ENCODE measurements around the gene CCDC82.

DNA sequence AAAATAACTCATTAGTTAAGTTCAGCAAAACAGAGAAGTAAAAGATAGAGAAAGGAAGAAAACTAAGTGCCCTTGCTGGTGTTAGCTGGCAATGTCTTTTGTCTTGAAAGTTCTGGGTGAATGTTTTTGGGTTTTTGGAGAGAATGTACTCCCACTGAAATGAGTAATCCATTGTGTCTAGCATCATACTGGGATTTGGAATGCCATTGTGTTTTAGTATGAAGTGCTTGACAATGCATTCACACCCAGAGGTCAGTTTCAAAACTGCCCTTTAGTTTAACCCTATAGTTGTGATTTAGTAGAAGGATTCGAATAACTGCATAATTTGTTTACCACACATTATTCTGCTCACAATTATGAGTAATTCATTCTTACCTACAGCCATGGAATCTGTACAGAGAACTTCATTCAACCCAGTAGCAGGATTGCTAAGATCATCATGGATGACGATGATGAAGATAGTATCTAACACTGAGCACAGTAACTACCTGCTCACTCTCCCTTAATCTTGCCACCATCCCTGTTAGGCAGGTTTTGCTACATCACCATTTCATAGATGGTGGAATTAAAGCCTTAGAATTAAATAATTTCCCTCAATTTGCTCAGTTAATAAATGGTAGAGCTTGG is 80.6 kb downstream of the CCDC82 start:
- TF ChIP-seq CTCF (IDR thresholded peaks at IDR 0.05) (no peak), POLR2A (IDR thresholded peaks at IDR 0.05) (no peak)

All from uterus (tissue), 2 donors.